Mesothelial cell of epicardium (in vitro differentiated cells): ENCODE measurements around the gene MYOM1. TPM values are rescaled to one million over a fixed set of nuclear protein-coding genes. Genes with fewer than 3 reads are reported as not detected.

ENCODE experiments used
- DNase-seq, 2 experiments: peaks; one replicate each; pipeline ENCODE4 v3.0.0; 2021; ENCODE audit warnings: low spot score in 2 of 2; ENCODE audit not compliant: unreplicated experiment in 2 of 2
- H3K27ac Mint-ChIP-seq: 2 replicates; pipeline ENCODE4 v1.8.0; 2021; ENCODE audit warnings: mixed read lengths
- H3K27me3 Mint-ChIP-seq: 2 replicates; pipeline ENCODE4 v1.8.0; 2021; ENCODE audit warnings: low read depth, mixed read lengths
- H3K36me3 Mint-ChIP-seq: 2 replicates; pipeline ENCODE4 v1.8.0; 2021; ENCODE audit warnings: mixed read lengths
- H3K4me1 Mint-ChIP-seq: 2 replicates; pipeline ENCODE4 v1.8.0; 2021; ENCODE audit warnings: mixed read lengths
- H3K4me3 Mint-ChIP-seq: 2 replicates; pipeline ENCODE4 v1.8.0; 2021; ENCODE audit warnings: mild to moderate bottlenecking, moderate library complexity, mixed read lengths
- H3K9me3 Mint-ChIP-seq: 2 replicates; pipeline ENCODE4 v1.8.0; 2021; ENCODE audit warnings: mixed read lengths
- CTCF ChIP-seq: fragments of 200-600 bp; sonication (generic); IDR thresholded peaks from one replicate; pipeline ENCODE4 v1.5.0; 2021; ENCODE audit warnings: antibody characterized with exemption; ENCODE audit not compliant: unreplicated experiment
- total RNA-seq: library from RNA; stranded (reverse); gene quantifications from 3 replicates; pipeline ENCODE4 v1.2.1, GENCODE V29; 2021

Gene MYOM1
- total RNA-seq, 1 donor from 2014 or later = 2.8 TPM

- no peak for TF ChIP-seq CTCF
- no peak for DNase-seq
- Mint-ChIP-seq H3K9me3 (no peaks in the 10 kb centered on the region), H3K4me1 (peaks cover 81% of the 10 kb centered on the region), H3K4me3 (no peak overlapping the region), H3K36me3 (no peaks in the 10 kb centered on the region), H3K27me3 (no peaks in the 10 kb centered on the region), H3K27ac (peak overlapping the region; percentile 89)
Observed at GRCh38 chr18:3085612-3086011, 134.2 kb downstream of the MYOM1 start.

- no peaks in the 10 kb centered on the region for H3K27me3 Mint-ChIP-seq
- H3K27ac Mint-ChIP-seq = peak overlapping the region; percentile 89
- H3K4me1 Mint-ChIP-seq = peaks cover 83% of the 10 kb centered on the region
- H3K9me3 Mint-ChIP-seq = no peaks in the 10 kb centered on the region
- no peak for DNase-seq
- no peak for TF ChIP-seq CTCF
- H3K4me3 Mint-ChIP-seq = no peak overlapping the region
- H3K36me3 Mint-ChIP-seq = no peaks in the 10 kb centered on the region
Observed at GRCh38 chr18:3084206-3084605, 135.6 kb downstream of the MYOM1 start.

- Mint-ChIP-seq H3K27ac (peak overlapping the region; percentile 89), H3K9me3 (no peaks in the 10 kb centered on the region), H3K36me3 (no peaks in the 10 kb centered on the region), H3K27me3 (no peaks in the 10 kb centered on the region), H3K4me3 (no peak overlapping the region), H3K4me1 (peaks cover 83% of the 10 kb centered on the region)
- no peak for DNase-seq
- TF ChIP-seq CTCF = no peak
Observed at GRCh38 chr18:3083766-3084165, 136.0 kb downstream of the MYOM1 start.

- peaks cover 73% of the 10 kb centered on the region for H3K4me1 Mint-ChIP-seq
- no peaks in the 10 kb centered on the region for H3K36me3 Mint-ChIP-seq
- DNase-seq = no peak
Observed at GRCh38 chr18:3081584-3081991, 138.2 kb downstream of the MYOM1 start.

GRCh38 chr18:3079653-3080052 is 140.1 kb downstream of the MYOM1 start:
- H3K4me3 Mint-ChIP-seq = no peak overlapping the region
- H3K9me3 Mint-ChIP-seq = no peaks in the 10 kb centered on the region

More at GRCh38 chr18:3081584-3081991, 138.2 kb downstream of the MYOM1 start:
- Mint-ChIP-seq H3K27ac (peak overlapping the region; percentile 80), H3K9me3 (no peaks in the 10 kb centered on the region), H3K27me3 (no peaks in the 10 kb centered on the region), H3K4me3 (no peak overlapping the region)
- TF ChIP-seq CTCF = no peak

More at GRCh38 chr18:3079653-3080052, 140.1 kb downstream of the MYOM1 start:
- no peak for TF ChIP-seq CTCF
- Mint-ChIP-seq H3K27ac (peak overlapping the region; percentile 83), H3K36me3 (no peaks in the 10 kb centered on the region), H3K4me1 (peaks cover 70% of the 10 kb centered on the region), H3K27me3 (no peaks in the 10 kb centered on the region)
- no peak for DNase-seq
